Mucosa of descending colon (tissue), 3 donors: ENCODE measurements around the gene TP53BP1. TPM values are rescaled to one million over a fixed set of nuclear protein-coding genes. Genes with fewer than 3 reads are reported as not detected.

Experiments
- ATAC-seq: fragments of 200-7000 bp; cut with Tn5 transposase; one replicate; pipeline ENCODE4 v1.9.1; 2020; ENCODE audit warnings: mild to moderate bottlenecking, moderate library complexity
- DNase-seq, 3 donors: peaks; one replicate each; pipeline ENCODE4 v3.0.0-alpha.2; 2020
- H3K36me3 ChIP-seq: fragments of 200-600 bp; one replicate; pipeline ENCODE4 v1.8.0; 2021; ENCODE audit warnings: low read depth, mild to moderate bottlenecking
- H3K4me1 ChIP-seq: fragments of 200-600 bp; one replicate; pipeline ENCODE4 v1.8.0; 2021; ENCODE audit warnings: low read depth, mild to moderate bottlenecking
- H3K4me3 ChIP-seq: fragments of 200-600 bp; one replicate; pipeline ENCODE4 v1.8.0; 2021; ENCODE audit warnings: mild to moderate bottlenecking
- H3K9me3 ChIP-seq: fragments of 200-600 bp; one replicate; pipeline ENCODE4 v1.8.0; 2021; ENCODE audit warnings: mild to moderate bottlenecking
- CTCF ChIP-seq: fragments of 200-600 bp; IDR thresholded peaks from one replicate; pipeline ENCODE4 v1.8.0; 2022; ENCODE audit warnings: antibody characterized with exemption, mild to moderate bottlenecking
- intact Hi-C, 2 donors: fragments of 100-400 bp; cut with DNase I in 1 of 2; cut with micrococcal nuclease in 1 of 2; formaldehyde crosslinking; loops; one replicate each; pipeline versions ENCODE4 v1.11.0 to v1.11.1; 2022; cut with DNase I, micrococcal nuclease
- total RNA-seq, 3 donors: library from RNA; stranded (reverse); fragmentation: NEBNext Ultra II Directional in 2 of 3; extraction: Animal tissue kit (Norgen Biotek cat#: 25700) in 2 of 3; gene quantifications; one replicate each; pipeline versions ENCODE4 v1.2.1 to v1.2.4, GENCODE V29; 2021 to 2023
- donor health status: DM: no; HTN: no; CAD: no; lungs with moderate emphysema.
- donor health status: DM: no; HTN: no; CAD: no.
- donor health status: DM: no; HTN: yes; CAD: no.

TP53BP1 gene
- total RNA-seq, 3 donors from 2014 or later, result 31.8 to 46.5 (median 41.6) TPM

- Histone ChIP-seq H3K4me3 (no peak overlapping the region), H3K36me3 (no peaks in the 10 kb centered on the region), H3K4me1 (peaks cover 5% of the 10 kb centered on the region), H3K9me3 (no peaks in the 10 kb centered on the region)
- DNase-seq, result no peak
- intact Hi-C loops, result loop anchor here in 1 of 2 donors (10.0 kb wide), 1 partner anchor 194 kb away; no protein-coding TSS in a partner anchor
- ATAC-seq, result peak; percentile 36
- no peak for TF ChIP-seq CTCF
Measured at GRCh38 chr15:43531018-43531670, 38.2 kb upstream of the TP53BP1 start.

- H3K4me1 ChIP-seq, result peaks cover 5% of the 10 kb centered on the region
- DNase-seq, result no peak
- H3K4me3 ChIP-seq, result no peak overlapping the region
- intact Hi-C loops, result loop anchor here in 1 of 2 donors (10.0 kb wide), 1 partner anchor 195 kb away; no protein-coding TSS in a partner anchor
- no peaks in the 10 kb centered on the region for H3K36me3 ChIP-seq
- no peak for ATAC-seq
- no peaks in the 10 kb centered on the region for H3K9me3 ChIP-seq
- TF ChIP-seq CTCF, result no peak
Measured at GRCh38 chr15:43529587-43530345, 36.8 kb upstream of the TP53BP1 start.

- ATAC-seq, result no peak
- TF ChIP-seq CTCF, result no peak
- H3K36me3 ChIP-seq, result no peaks in the 10 kb centered on the region
- no peaks in the 10 kb centered on the region for H3K9me3 ChIP-seq
- H3K4me3 ChIP-seq, result no peak overlapping the region
- intact Hi-C loops, result no loop called here
- no peak for DNase-seq
- H3K4me1 ChIP-seq, result peaks cover 5% of the 10 kb centered on the region
Measured at GRCh38 chr15:43529141-43529540, 36.2 kb upstream of the TP53BP1 start.

GRCh38 chr15:43528542-43529007 is 35.6 kb upstream of the TP53BP1 start:
- no peak for ATAC-seq
- no peaks in the 10 kb centered on the region for H3K36me3 ChIP-seq

More at GRCh38 chr15:43528542-43529007, 35.6 kb upstream of the TP53BP1 start:
- Histone ChIP-seq H3K9me3 (no peaks in the 10 kb centered on the region), H3K4me1 (peaks cover 5% of the 10 kb centered on the region), H3K4me3 (no peak overlapping the region)
- no peak for DNase-seq
- TF ChIP-seq CTCF, result no peak
- intact Hi-C loops, result no loop called here
